Pancreas (tissue), 10 donors: ENCODE data around the gene DPEP3. TPM values are rescaled to one million over a fixed set of nuclear protein-coding genes. Genes with fewer than 3 reads are reported as not detected.
"Not testable (repeated sequence)": the region's sequence is repeated elsewhere in the genome, so short reads cannot be mapped to it uniquely, and the experiment has no call there.

Source experiments
- ATAC-seq, 4 donors: fragments of 200-7000 bp; cut with Tn5 transposase; one replicate each; pipeline versions ENCODE4 v1.8.0 to v1.9.1; 2020; ENCODE audit warnings: mild to moderate bottlenecking in 4 of 4, moderate library complexity in 4 of 4
- DNase-seq, 6 donors: peaks; one replicate each; pipeline ENCODE4 v3.0.0-alpha.2; 2020
- FAIRE-seq: peaks from 2 replicates; lab custom pipeline; 2012; peaks lifted over from hg19 to GRCh38; lab: Jason Lieb, UNC
- H3K27ac ChIP-seq, 4 donors: fragments of 200-600 bp; sonication (generic); 1 replicate in 3 of 4; 2 replicates in 1 of 4; pipeline versions ENCODE4 v1.5.0 to v1.8.0; 2020
- H3K27me3 ChIP-seq, 4 donors: fragments of 200-600 bp; one replicate each; pipeline ENCODE4 v1.8.0; 2021
- H3K36me3 ChIP-seq, 3 donors: fragments of 200-600 bp; sonication (generic) in 1 of 3; one replicate each; pipeline versions ENCODE4 v1.5.0 to v1.8.0; 2020 to 2021
- H3K4me1 ChIP-seq, 3 donors: fragments of 200-600 bp; one replicate each; pipeline ENCODE4 v1.8.0; 2021
- H3K4me3 ChIP-seq, 4 donors: fragments of 200-600 bp; sonication (generic) in 2 of 4; one replicate each; pipeline versions ENCODE4 v1.5.0 to v1.8.0; 2020 to 2021
- H3K9me3 ChIP-seq, 4 donors: fragments of 200-600 bp; one replicate each; pipeline ENCODE4 v1.8.0; 2021
- CTCF ChIP-seq, 4 donors: fragments of 200-600 bp; sonication (generic) in 3 of 4; IDR thresholded peaks; one replicate each; pipeline versions ENCODE4 v1.5.0 to v1.8.0; 2021; ENCODE audit warnings: antibody characterized with exemption in 4 of 4
- WGBS, 2 donors: extraction: QIAGEN DNeasy Blood & Tissue Kit; methylation state at CpG; one replicate each; pipeline ENCODE4 v1.1.7; 2013; 5-methylcytosine and 5-hydroxymethylcytosine counted together
- intact Hi-C, 3 donors: fragments of 100-400 bp; cut with DNase I; formaldehyde crosslinking; loops; one replicate each; pipeline versions ENCODE4 v1.11.1 to v1.14.2; 2022
- polyA plus RNA-seq, 2 donors: library from polyadenylated mRNA; stranded (reverse); fragments of 200-250 nt; gene quantifications; one replicate each; pipeline ENCODE4 v1.2.3, GENCODE V29; 2013
- total RNA-seq, 6 donors: library from RNA; stranded (reverse); fragmentation: NEBNext Ultra II Directional in 4 of 6; extraction: Animal tissue kit (Norgen Biotek cat#: 25700) in 4 of 6; gene quantifications; one replicate each; pipeline versions ENCODE4 v1.2.1 to v1.2.4, GENCODE V29; 2021 to 2023
- donor health status: healthy with polysubstance abuse.
- donor health status: DM: no; HTN: no; CAD: no; lungs with moderate emphysema.
- donor health status: DM: no; HTN: no; CAD: no.
- donor health status: control.
- donor health status: control.
- donor health status: Bipolar disorder and iron deficiency.
- donor health status: DM: yes; HTN: yes; CAD: no.
- donor health status: DM: no; HTN: no; CAD: no.
- donor health status: DM: no; HTN: no; CAD: no.
- donor health status: DM: yes; HTN: yes; CAD: no.

The DPEP3 gene
- total and polyA plus RNA-seq, 8 donors = 0.09 to 0.12 TPM; not detected in 6

GRCh38 chr16:67977469-67978227, 2.7 kb downstream of the DPEP3 start:
- Histone ChIP-seq H3K9me3 (no peaks in the 10 kb centered on the region), H3K4me3 (no peak overlapping the region), H3K27me3 (no peaks in the 10 kb centered on the region), H3K4me1 (no peaks in the 10 kb centered on the region), H3K27ac (no peak overlapping the region), H3K36me3 (no peaks in the 10 kb centered on the region)
- 67 to 70% methylated on average over 9 of the region's 9 CpGs for WGBS, 2 donors
- no peak for TF ChIP-seq CTCF (IDR thresholded peaks at IDR 0.05)
- intact Hi-C loops = no loop called here
- no peak for FAIRE-seq
- no peak for DNase-seq
- ATAC-seq = no peak

- FAIRE-seq = no peak
- H3K4me3 ChIP-seq = no peak overlapping the region
- no peaks in the 10 kb centered on the region for H3K4me1 ChIP-seq
- no peak for ATAC-seq
- no peaks in the 10 kb centered on the region for H3K27me3 ChIP-seq
- H3K27ac ChIP-seq = no peak overlapping the region
- no peaks in the 10 kb centered on the region for H3K9me3 ChIP-seq
- DNase-seq = no peak
- no peaks in the 10 kb centered on the region for H3K36me3 ChIP-seq
- no peak for TF ChIP-seq CTCF (IDR thresholded peaks at IDR 0.05)
- 43 to 56% methylated on average over 5 of the region's 5 CpGs for WGBS, 2 donors
- intact Hi-C loops = no loop called here
Observed at GRCh38 chr16:67977005-67977404, 3.3 kb downstream of the DPEP3 start.

- Histone ChIP-seq H3K27ac (no peak overlapping the region), H3K4me3 (no peak overlapping the region), H3K27me3 (no peaks in the 10 kb centered on the region), H3K9me3 (no peaks in the 10 kb centered on the region), H3K4me1 (no peaks in the 10 kb centered on the region), H3K36me3 (no peaks in the 10 kb centered on the region)
- TF ChIP-seq CTCF (IDR thresholded peaks at IDR 0.05) = no peak
- no peak for DNase-seq
- intact Hi-C loops = no loop called here
- WGBS, 2 donors = 92 to 94% methylated on average over 2 of the region's 2 CpGs
- FAIRE-seq = no peak
- no peak for ATAC-seq
Observed at GRCh38 chr16:67976205-67976604, 4.1 kb downstream of the DPEP3 start.

- DNase-seq = no peak
- intact Hi-C loops = no loop called here
- FAIRE-seq = no peak
- Histone ChIP-seq H3K9me3 (no peaks in the 10 kb centered on the region), H3K36me3 (no peaks in the 10 kb centered on the region), H3K27me3 (no peaks in the 10 kb centered on the region), H3K27ac (no peak overlapping the region), H3K4me1 (no peaks in the 10 kb centered on the region), H3K4me3 (no peak overlapping the region)
- TF ChIP-seq CTCF (IDR thresholded peaks at IDR 0.05) = no peak
- 58 to 59% methylated on average over 14 of the region's 14 CpGs for WGBS, 2 donors
- ATAC-seq = no peak
Observed at GRCh38 chr16:67975321-67976105, 4.8 kb downstream of the DPEP3 start.

- H3K36me3 ChIP-seq, H3K9me3 ChIP-seq, H3K27ac ChIP-seq, intact Hi-C loops, H3K27me3 ChIP-seq, ATAC-seq, H3K4me3 ChIP-seq, H3K4me1 ChIP-seq, DNase-seq, FAIRE-seq: not testable (repeated sequence)
- WGBS, 2 donors = 83 to 84% methylated on average over 7 of the region's 7 CpGs
Observed at GRCh38 chr16:67972285-67972684, 8.0 kb downstream of the DPEP3 start.
